ENCODE data around the gene ZNF519.

ZNF519 gene

GRCh38 chr18:14098428-14098827, 33.8 kb downstream of the ZNF519 start:
- no peak for DNase-seq (ENCODE audit: low spot score)

GRCh38 chr18:14097761-14098160, 34.5 kb downstream of the ZNF519 start:
- no peak for DNase-seq (ENCODE audit: low spot score)

GRCh38 chr18:14093307-14093915, 38.8 kb downstream of the ZNF519 start:
- no peak for DNase-seq (ENCODE audit: low spot score)

- DNase-seq (ENCODE audit: low spot score): no peak
These were observed 39.5 kb downstream of the ZNF519 start for GRCh38 chr18:14092625-14093306.

- DNase-seq (ENCODE audit: low spot score): peak; percentile 37
These were observed 42.5 kb downstream of the ZNF519 start for GRCh38 chr18:14089781-14090180.

GRCh38 chr18:14089191-14089590, 43.0 kb downstream of the ZNF519 start:
- DNase-seq (ENCODE audit: low spot score): no peak

GRCh38 chr18:14086458-14087231, 45.6 kb downstream of the ZNF519 start:
- DNase-seq (ENCODE audit: low spot score): peak; percentile 51

- no peak for DNase-seq (ENCODE audit: low spot score)
These were observed 46.3 kb downstream of the ZNF519 start for GRCh38 chr18:14085770-14086457.

- no peak for DNase-seq (ENCODE audit: low spot score)
These were observed 57.0 kb downstream of the ZNF519 start for GRCh38 chr18:14075196-14075595.

- DNase-seq (ENCODE audit: low spot score): no peak
These were observed 58.0 kb downstream of the ZNF519 start for GRCh38 chr18:14074187-14074586.

GRCh38 chr18:14053661-14054060, 78.6 kb downstream of the ZNF519 start:
- DNase-seq (ENCODE audit: low spot score): no peak

Measured in kidney tubule cell (primary cell).